SKM-1 treated with dmso at 0.1 percent for 144 hours (cell line): ENCODE data around the gene PIH1D2.
"Not testable (repeated sequence)": the region's sequence is repeated elsewhere in the genome, so short reads cannot be mapped to it uniquely, and the experiment has no call there.

Experiments
- DNase-seq: peaks from one replicate; lab custom pipeline; 2025; ENCODE audit not compliant: unreplicated experiment; lab: John Stamatoyannopoulos, UW

The PIH1D2 gene

GRCh38 chr11:112057170-112057569 lies 16.6 kb downstream of the PIH1D2 start:
- no peak for DNase-seq

DNA sequence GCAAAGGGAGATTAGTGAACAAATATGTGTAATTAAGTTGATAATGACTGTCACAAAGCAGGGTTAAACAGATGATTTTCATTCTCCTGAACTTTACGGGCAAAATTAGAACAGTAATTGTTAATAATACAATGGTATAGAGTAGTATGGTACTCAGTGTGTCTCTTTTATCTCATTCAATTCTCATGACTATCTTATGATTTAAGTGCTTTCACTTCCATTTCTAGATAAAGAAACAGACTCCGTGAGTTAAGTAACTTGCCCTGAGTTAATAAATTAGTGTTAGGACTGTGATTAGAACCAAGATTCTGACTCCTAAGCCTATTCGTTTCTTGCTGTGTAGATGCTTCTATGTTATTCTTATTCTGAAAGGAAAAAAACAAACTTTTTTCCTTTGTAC lies 22.0 kb downstream of the PIH1D2 start:
- DNase-seq = no peak

DNA sequence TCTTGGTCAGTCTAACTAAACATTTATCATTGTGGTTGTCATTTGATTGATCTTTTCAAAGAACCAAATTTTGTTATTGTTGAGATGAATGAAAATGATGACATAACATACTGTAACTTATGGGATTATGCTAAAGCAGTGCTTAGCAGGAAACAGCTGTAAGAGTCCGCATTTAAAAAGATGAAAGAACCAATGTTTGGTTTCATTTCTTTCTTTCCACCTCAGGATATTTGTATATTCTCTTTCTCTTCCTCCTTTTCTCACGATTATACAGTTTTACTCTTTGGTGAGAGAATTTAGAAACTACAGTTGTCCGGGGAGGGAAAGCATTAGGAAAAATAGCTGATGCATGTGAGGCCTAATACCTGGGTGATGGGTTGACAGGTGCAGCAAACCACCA lies 23.1 kb downstream of the PIH1D2 start:
- DNase-seq = no peak

DNA sequence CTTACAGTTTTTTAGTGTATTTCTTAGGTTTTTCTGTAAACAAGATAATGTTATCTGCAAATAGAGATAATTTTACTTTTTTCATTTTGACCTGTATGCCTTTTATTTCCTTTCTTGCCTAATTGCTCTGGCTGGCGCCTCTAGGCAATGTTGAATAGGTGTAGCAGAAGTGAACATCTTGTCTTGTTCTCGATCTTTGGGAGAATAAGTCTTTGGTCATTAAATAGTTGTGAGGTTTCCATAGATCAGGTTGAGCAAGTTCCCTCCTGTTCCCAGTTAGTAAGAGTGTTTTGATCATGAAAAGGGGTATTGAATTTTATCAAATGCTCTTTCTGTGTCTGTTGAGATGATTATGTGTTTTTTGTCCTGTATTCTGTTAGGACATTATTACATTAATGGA lies 24.0 kb downstream of the PIH1D2 start:
- no peak for DNase-seq

- not testable (repeated sequence) for DNase-seq
These were observed 25.6 kb downstream of the PIH1D2 start for GRCh38 chr11:112048256-112048655.

DNA sequence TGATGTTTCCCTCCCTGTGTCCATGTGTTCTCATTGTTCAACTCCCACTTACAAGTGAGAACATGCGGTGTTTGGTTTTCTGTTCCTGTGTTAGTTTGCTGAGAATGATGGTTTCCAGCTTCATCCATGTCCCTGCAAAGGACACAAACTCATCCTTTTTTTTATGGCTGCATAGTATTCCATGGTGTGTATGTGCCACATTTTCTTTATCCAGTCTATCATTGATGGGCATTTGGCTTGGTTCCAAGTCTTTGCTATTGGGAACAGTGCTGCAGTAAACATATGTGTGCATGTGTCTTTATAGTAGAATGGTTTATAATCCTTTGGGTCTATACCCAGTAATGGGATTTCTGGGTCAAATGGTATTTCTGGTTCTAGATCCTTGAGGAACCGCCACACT lies 27.2 kb downstream of the PIH1D2 start:
- not testable (repeated sequence) for DNase-seq

DNA sequence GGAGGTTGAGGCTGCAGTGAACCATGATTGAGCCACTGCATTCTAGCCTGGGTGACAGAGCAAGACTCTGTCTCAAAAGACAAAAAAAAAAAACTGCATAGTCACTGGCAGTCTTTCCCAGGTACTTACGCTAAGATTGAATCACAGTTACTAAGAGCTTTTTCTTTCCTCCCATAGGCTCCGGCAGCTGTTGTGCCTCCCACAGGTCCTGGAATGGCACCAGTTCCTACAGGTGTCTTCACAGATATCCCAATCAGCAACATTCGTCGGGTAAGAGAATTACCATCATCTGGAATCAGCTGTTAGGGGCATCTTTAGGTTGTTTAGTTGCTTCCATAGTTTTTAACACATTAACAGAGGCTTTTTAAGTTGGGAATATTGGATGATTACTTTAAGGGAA lies 28.9 kb downstream of the PIH1D2 start:
- DNase-seq = no peak

GRCh38 chr11:112042961-112043304 lies 30.9 kb downstream of the PIH1D2 start:
- no peak for DNase-seq

- no peak for DNase-seq
These were observed 31.5 kb downstream of the PIH1D2 start for GRCh38 chr11:112042161-112042960.

DNA sequence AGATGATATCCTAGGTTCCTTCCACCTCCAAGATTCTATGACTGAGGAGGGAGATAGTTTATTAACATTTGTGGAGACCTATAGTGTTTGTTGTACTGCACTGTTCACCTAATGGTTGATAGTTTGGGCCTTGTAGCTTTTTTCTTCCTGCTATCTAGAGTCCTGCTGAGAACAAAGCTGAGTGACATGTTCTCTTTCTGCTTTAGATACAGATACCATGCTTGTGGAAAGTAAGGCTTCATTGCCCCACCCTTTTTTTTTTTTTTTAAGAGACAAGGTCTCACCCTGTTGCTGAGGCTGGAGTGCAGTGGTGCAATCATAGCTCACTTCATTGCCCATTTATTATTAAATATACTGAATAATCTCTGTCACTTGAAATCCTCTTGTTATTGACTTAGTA lies 36.3 kb downstream of the PIH1D2 start:
- no peak for DNase-seq

DNA sequence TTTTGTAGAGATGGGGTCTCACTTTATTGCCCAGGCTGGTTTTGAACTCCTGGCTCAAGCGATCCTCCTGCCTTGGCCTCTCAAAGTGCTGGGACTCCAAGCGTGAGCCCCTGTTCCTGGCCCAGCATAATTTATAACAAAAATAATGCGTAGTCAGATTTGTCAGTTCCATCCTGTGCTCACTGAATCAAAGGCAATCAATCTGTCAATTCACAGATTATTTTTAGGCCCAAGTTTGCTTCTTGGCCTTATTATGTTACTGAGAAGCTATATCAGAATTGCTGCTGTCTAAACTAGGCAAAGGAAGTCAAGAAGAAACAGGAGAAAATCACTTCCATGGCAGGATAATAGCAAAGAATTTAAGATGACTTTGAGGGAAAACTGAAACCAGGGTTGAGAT lies 39.9 kb downstream of the PIH1D2 start:
- DNase-seq = no peak

DNA sequence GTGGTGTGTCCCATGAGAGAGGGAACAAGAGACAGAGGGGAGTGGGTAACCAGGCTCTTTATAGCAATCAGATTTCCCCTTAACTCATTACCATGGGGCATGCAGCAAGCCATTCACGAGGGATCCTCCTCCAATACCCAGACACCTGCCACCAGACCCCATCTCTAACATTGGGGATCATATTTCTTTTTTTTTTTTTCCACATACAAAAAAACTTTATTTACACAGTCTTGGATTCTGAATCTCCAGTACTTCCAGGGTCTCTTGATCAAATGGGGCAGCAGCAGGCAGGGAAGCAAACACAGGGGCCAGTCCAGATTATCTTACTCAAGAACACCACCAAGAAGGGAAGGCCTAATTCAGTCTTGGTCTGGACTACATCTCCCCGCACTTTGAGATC lies 44.4 kb downstream of the PIH1D2 start:
- DNase-seq = no peak

- not testable (repeated sequence) for DNase-seq
These were observed 46.9 kb downstream of the PIH1D2 start for GRCh38 chr11:112026784-112027410.

GRCh38 chr11:112025707-112026106 lies 48.1 kb downstream of the PIH1D2 start:
- peak; percentile 32 for DNase-seq

GRCh38 chr11:112024773-112025678 lies 48.8 kb downstream of the PIH1D2 start, which contains the start of gene DLAT:
Gene DLAT (plus strand): TSS chr11:112025408. CDS start chr11:112025473, 65 bp downstream.
- peak; percentile 78 for DNase-seq

GRCh38 chr11:112024178-112024772 lies 49.5 kb downstream of the PIH1D2 start:
- peak; percentile 74 for DNase-seq

- no peak for DNase-seq
These were observed 50.7 kb downstream of the PIH1D2 start for GRCh38 chr11:112023104-112023503.

DNA sequence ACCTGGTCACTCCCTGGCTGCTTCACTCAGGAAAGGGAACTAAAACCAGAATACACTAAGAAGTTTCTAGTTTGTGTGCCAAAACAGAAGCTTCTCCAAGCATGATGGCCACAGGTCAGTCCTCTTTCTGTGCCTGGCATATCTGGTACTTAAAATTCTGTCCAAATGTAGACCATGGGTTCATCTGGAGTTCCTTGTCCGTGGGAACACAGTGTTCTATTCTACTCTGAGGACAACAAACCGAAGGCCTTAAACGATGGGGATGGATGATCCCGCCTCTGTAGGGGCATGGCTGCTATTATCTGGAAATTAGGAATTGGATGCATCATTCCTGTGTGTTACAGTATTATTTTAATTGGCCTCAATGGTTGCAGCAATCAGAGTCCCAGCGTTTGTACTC lies 54.8 kb downstream of the PIH1D2 start:
- DNase-seq = no peak
